Measurements from ENCODE around the gene AMBRA1. TPM values are rescaled to one million over a fixed set of nuclear protein-coding genes. Genes with fewer than 3 reads are reported as not detected.

The AMBRA1 gene
- total RNA-seq, 2 experiments from 2014 or later, result 24.6 to 30.7 TPM

- Histone ChIP-seq H3K4me2 (ENCODE audit: low read length) (peak overlapping the region; percentile 42), H3K4me1 (ENCODE audit: insufficient read depth, low read length, poor library complexity, severe bottlenecking) (peaks cover 24% of the 10 kb centered on the region), H3K4me3 (ENCODE audit: low read depth, low read length, poor library complexity, severe bottlenecking) (no peak overlapping the region), H2AFZ (ENCODE audit: low read length) (no peak overlapping the region), H3K79me2 (ENCODE audit: insufficient read depth, low read depth, low read length) (no peaks in the 10 kb centered on the region), H3K27ac (ENCODE audit: low read depth, low read length, poor library complexity, severe bottlenecking) (no peak overlapping the region), H3K9me3 (ENCODE audit: low read length) (no peaks in the 10 kb centered on the region), H4K20me1 (ENCODE audit: insufficient read depth, low read length) (no peaks in the 10 kb centered on the region), H3K9me2 (ENCODE audit: insufficient read depth, low read length) (no peaks in the 10 kb centered on the region), H3K36me3 (ENCODE audit: insufficient read depth, low read length) (peaks cover 6% of the 10 kb centered on the region; the same call in 1 of the 2 replicates)
- intact Hi-C loops (cut with micrococcal nuclease; ENCODE audit: unreplicated experiment), result no loop called here
- BruUV-seq (replicated peaks), result no TSS peak
- DNase-seq (ENCODE audit: low spot score), result no peak
- ChIA-PET CTCF (ENCODE audit: unreplicated experiment) (no interaction called here), POLR2A (interaction anchor here (0.6 to 2.0 kb wide), 3 partner anchors 10 to 168 kb away, joined by 4 to 13 read pairs (median 12); partner anchors contain the start of genes ATG13 and HARBI1)
- TF ChIP-seq CTCF (conservative IDR thresholded peaks at IDR 0.05; ENCODE audit: low read length) (no peak), EZH2phosphoT487 (IDR thresholded peaks at IDR 0.05; ENCODE audit: borderline replicate concordance, low read depth, low read length) (no peak)
These were observed 11.0 kb upstream of the AMBRA1 start for GRCh38 chr11:46604796-46605195.

DNA sequence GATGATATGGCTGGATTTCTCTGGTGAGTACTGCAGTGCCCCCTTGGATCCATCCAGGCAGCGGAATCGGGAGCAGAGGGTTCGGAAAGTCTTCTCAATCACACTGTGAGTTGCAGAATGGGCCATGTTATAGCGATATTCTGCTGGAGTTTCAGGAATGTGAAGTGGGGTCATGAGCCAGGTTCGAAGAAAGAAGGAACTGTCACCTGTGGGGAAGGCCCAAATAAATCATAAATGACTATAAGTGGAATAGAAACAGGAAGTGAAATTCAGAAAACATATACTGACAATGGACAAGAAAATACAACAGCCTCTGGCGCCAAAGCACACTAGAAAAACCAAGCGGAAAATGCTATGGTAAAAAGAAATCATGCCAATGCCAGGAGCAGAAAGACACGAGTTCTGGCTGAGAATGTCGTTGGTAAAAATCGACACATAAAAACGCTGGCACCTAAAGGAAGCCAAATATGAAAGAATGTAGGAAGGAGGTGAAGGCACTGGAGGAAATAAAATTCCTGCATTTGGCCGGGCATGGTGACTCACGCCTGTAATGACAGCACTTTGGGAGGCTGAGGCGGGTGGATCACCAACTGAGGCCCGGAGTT is 10.0 kb upstream of the AMBRA1 start:
- no peak for TF ChIP-seq CTCF (conservative IDR thresholded peaks at IDR 0.05; ENCODE audit: low read length)
- TF ChIP-seq EZH2phosphoT487 (IDR thresholded peaks at IDR 0.05; ENCODE audit: borderline replicate concordance, low read depth, low read length), result no peak
- Histone ChIP-seq H4K20me1 (ENCODE audit: insufficient read depth, low read length) (no peaks in the 10 kb centered on the region), H3K4me1 (ENCODE audit: insufficient read depth, low read length, poor library complexity, severe bottlenecking) (peaks cover 24% of the 10 kb centered on the region), H3K36me3 (ENCODE audit: insufficient read depth, low read length) (peaks cover 6% of the 10 kb centered on the region; the same call in 1 of the 2 replicates), H3K79me2 (ENCODE audit: insufficient read depth, low read depth, low read length) (no peaks in the 10 kb centered on the region), H2AFZ (ENCODE audit: low read length) (no peak overlapping the region), H3K4me3 (ENCODE audit: low read depth, low read length, poor library complexity, severe bottlenecking) (no peak overlapping the region), H3K4me2 (ENCODE audit: low read length) (peak overlapping the region; percentile 42), H3K9me2 (ENCODE audit: insufficient read depth, low read length) (no peaks in the 10 kb centered on the region), H3K9me3 (ENCODE audit: low read length) (no peaks in the 10 kb centered on the region), H3K27ac (ENCODE audit: low read depth, low read length, poor library complexity, severe bottlenecking) (no peak overlapping the region)
- intact Hi-C loops (cut with micrococcal nuclease; ENCODE audit: unreplicated experiment), result no loop called here
- POLR2A ChIA-PET, result interaction anchor here (1.1 kb wide), 1 partner anchor 97 kb away, joined by 3 read pairs; the partner anchor contains the start of genes ARHGAP1 and ZNF408
- DNase-seq (ENCODE audit: low spot score), result peak; percentile 39
- no TSS peak for BruUV-seq (replicated peaks)
- CTCF ChIA-PET (ENCODE audit: unreplicated experiment), result no interaction called here

DNA sequence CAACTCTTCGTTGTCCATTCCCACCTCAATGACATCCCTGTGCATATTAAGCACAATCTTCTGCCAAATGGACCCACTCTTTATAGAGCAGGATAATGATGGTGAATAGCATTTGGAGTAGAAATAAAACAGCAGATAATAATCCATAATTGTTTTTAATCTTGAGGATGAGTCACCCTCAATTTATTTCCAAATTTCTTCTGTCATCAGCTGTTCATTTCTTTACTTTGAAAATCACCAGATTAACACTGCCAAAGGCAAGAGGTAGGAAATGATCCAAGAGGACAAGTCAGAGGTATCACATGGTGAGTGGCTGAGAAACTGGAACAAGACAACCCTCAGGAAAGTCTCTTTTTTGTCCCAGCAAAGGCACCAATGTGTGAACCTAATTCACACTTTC is 7.3 kb upstream of the AMBRA1 start:
- no peak overlapping the region for H3K4me3 ChIP-seq (ENCODE audit: low read depth, low read length, poor library complexity, severe bottlenecking)
- H3K4me2 ChIP-seq (ENCODE audit: low read length), result no peak overlapping the region
- intact Hi-C loops (cut with micrococcal nuclease; ENCODE audit: unreplicated experiment), result no loop called here
- H3K79me2 ChIP-seq (ENCODE audit: insufficient read depth, low read depth, low read length), result no peaks in the 10 kb centered on the region
- no peak overlapping the region for H3K27ac ChIP-seq (ENCODE audit: low read depth, low read length, poor library complexity, severe bottlenecking)
- TF ChIP-seq EZH2phosphoT487 (IDR thresholded peaks at IDR 0.05; ENCODE audit: borderline replicate concordance, low read depth, low read length) (no peak), CTCF (conservative IDR thresholded peaks at IDR 0.05; ENCODE audit: low read length) (no peak)
- BruUV-seq (replicated peaks), result no TSS peak
- H4K20me1 ChIP-seq (ENCODE audit: insufficient read depth, low read length), result no peaks in the 10 kb centered on the region
- no peak for DNase-seq (ENCODE audit: low spot score)
- peaks cover 24% of the 10 kb centered on the region for H3K4me1 ChIP-seq (ENCODE audit: insufficient read depth, low read length, poor library complexity, severe bottlenecking)
- no peak overlapping the region for H2AFZ ChIP-seq (ENCODE audit: low read length)
- no peaks in the 10 kb centered on the region for H3K9me3 ChIP-seq (ENCODE audit: low read length)
- POLR2A ChIA-PET, result no interaction called here
- H3K9me2 ChIP-seq (ENCODE audit: insufficient read depth, low read length), result no peaks in the 10 kb centered on the region
- H3K36me3 ChIP-seq (ENCODE audit: insufficient read depth, low read length), result peaks cover 6% of the 10 kb centered on the region; the same call in 1 of the 2 replicates
- CTCF ChIA-PET (ENCODE audit: unreplicated experiment), result no interaction called here
